ENCODE data around the gene FETUB. TPM values are rescaled to one million over a fixed set of nuclear protein-coding genes. Genes with fewer than 3 reads are reported as not detected.
"Not testable (repeated sequence)": the region's sequence is repeated elsewhere in the genome, so short reads cannot be mapped to it uniquely, and the experiment has no call there.

Gene FETUB
- total RNA-seq, 2 experiments from 2014 or later = not detected

GRCh38 chr3:186625600-186626042 is 14.6 kb upstream of the FETUB start:
- no peak for ATAC-seq
- no peak for DNase-seq
- Mint-ChIP-seq H3K4me3 (no peak overlapping the region), H3K27ac (no peak overlapping the region), H3K27me3 (ENCODE audit: low read depth) (peaks cover 23% of the 10 kb centered on the region), H3K9me3 (ENCODE audit: insufficient read depth) (no peaks in the 10 kb centered on the region), H3K36me3 (ENCODE audit: low read depth) (no peaks in the 10 kb centered on the region), H3K4me1 (ENCODE audit: low read depth) (no peaks in the 10 kb centered on the region)
- CTCF ChIA-PET = interaction anchor here (1.2 to 5.6 kb wide), 2 partner anchors 10 to 195 kb away, joined by 3 to 65 read pairs; no protein-coding TSS in a partner anchor
- POLR2A ChIA-PET = no interaction called here

- Mint-ChIP-seq H3K36me3 (ENCODE audit: low read depth) (no peaks in the 10 kb centered on the region), H3K27ac (no peak overlapping the region), H3K4me3 (no peak overlapping the region), H3K4me1 (ENCODE audit: low read depth) (no peaks in the 10 kb centered on the region), H3K9me3 (ENCODE audit: insufficient read depth) (no peaks in the 10 kb centered on the region), H3K27me3 (ENCODE audit: low read depth) (peaks cover 21% of the 10 kb centered on the region)
- ChIA-PET CTCF (interaction anchor here (5.6 kb wide), 1 partner anchor 11 kb away, joined by 65 read pairs; no protein-coding TSS in a partner anchor), POLR2A (no interaction called here)
- ATAC-seq (no peak), DNase-seq (no peak)
These were observed 13.8 kb upstream of the FETUB start for GRCh38 chr3:186626254-186626847.

GRCh38 chr3:186627852-186628414 is 12.3 kb upstream of the FETUB start:
- H3K27ac Mint-ChIP-seq = no peak overlapping the region
- POLR2A ChIA-PET = no interaction called here
- ATAC-seq (no peak), DNase-seq (no peak)
- CTCF ChIA-PET = no interaction called here
- no peaks in the 10 kb centered on the region for H3K36me3 Mint-ChIP-seq (ENCODE audit: low read depth)
- peaks cover 12% of the 10 kb centered on the region for H3K27me3 Mint-ChIP-seq (ENCODE audit: low read depth)
- no peaks in the 10 kb centered on the region for H3K9me3 Mint-ChIP-seq (ENCODE audit: insufficient read depth)
- H3K4me3 Mint-ChIP-seq = no peak overlapping the region
- H3K4me1 Mint-ChIP-seq (ENCODE audit: low read depth) = no peaks in the 10 kb centered on the region

GRCh38 chr3:186628756-186629155 is 11.4 kb upstream of the FETUB start:
- peaks cover 9% of the 10 kb centered on the region for H3K27me3 Mint-ChIP-seq (ENCODE audit: low read depth)
- no peaks in the 10 kb centered on the region for H3K4me1 Mint-ChIP-seq (ENCODE audit: low read depth)
- ATAC-seq = no peak
- H3K36me3 Mint-ChIP-seq (ENCODE audit: low read depth) = no peaks in the 10 kb centered on the region
- no peak overlapping the region for H3K4me3 Mint-ChIP-seq
- ChIA-PET CTCF (no interaction called here), POLR2A (no interaction called here)
- DNase-seq = no peak
- no peaks in the 10 kb centered on the region for H3K9me3 Mint-ChIP-seq (ENCODE audit: insufficient read depth)
- H3K27ac Mint-ChIP-seq = no peak overlapping the region

DNA sequence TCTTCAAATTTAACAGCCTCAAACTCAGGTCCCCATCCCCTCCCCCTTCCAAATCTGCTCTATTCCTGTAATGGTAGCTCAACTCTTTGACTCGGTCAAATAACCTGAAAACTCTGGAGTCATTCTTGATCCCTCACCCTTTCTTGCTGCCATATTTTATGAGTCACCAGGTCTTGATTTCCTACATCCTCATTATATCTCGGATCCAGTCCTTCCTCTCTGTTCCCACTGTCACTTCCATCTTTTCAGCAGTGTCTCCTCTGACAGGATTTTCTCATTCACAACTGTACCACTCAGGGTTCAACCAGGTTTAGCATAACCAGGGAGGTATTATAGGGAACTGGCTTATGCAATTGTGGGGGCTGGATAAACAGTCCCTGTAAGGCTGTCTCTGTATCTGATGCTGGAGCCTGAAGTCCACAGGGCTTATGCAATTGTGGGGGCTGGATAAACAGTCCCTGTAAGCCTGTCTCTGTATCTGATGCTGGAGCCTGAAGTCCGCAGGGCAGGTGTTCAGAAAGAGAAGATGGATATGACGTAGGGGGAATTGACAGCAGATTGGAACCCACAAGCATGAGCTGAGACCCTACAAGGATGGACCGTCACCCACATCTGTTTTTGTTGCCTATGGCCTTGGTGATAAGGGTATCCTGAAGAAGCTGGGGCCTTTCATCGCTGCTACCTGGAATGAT is 9.1 kb upstream of the FETUB start:
- Mint-ChIP-seq H3K9me3 (ENCODE audit: insufficient read depth) (no peaks in the 10 kb centered on the region), H3K4me3 (no peak overlapping the region), H3K27ac (no peak overlapping the region), H3K36me3 (ENCODE audit: low read depth) (no peaks in the 10 kb centered on the region), H3K27me3 (ENCODE audit: low read depth) (peaks cover 15% of the 10 kb centered on the region), H3K4me1 (ENCODE audit: low read depth) (no peaks in the 10 kb centered on the region)
- POLR2A ChIA-PET = interaction anchor here (0.7 kb wide), 1 partner anchor 60 kb away, joined by 3 read pairs; no protein-coding TSS in a partner anchor
- no peak for DNase-seq
- no peak for ATAC-seq
- CTCF ChIA-PET = interaction anchor here (0.7 to 3.1 kb wide), 3 partner anchors 14 to 190 kb away, joined by 3 to 15 read pairs (median 9); no protein-coding TSS in a partner anchor

DNA sequence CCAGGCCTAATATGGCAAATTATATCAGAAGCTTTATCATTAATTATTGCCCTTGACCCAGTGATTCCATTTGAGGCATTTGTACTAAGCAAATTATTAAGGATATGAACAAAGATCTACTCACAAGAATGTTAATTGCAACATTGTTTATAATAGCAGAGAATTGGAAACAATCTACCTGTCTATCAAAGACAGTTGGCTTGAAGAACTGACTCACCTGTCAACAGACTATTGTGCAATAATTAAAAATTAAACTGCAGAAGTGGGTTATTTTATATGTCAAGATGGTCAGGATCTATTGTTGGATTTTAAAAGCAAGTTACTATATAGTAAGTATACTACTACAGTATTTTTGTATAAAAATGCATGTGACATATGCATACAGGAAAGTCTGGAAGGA is 6.7 kb upstream of the FETUB start:
- Mint-ChIP-seq H3K27me3 (ENCODE audit: low read depth) (peaks cover 15% of the 10 kb centered on the region), H3K4me3 (no peak overlapping the region), H3K9me3 (ENCODE audit: insufficient read depth) (no peaks in the 10 kb centered on the region), H3K27ac (no peak overlapping the region), H3K36me3 (ENCODE audit: low read depth) (no peaks in the 10 kb centered on the region), H3K4me1 (ENCODE audit: low read depth) (no peaks in the 10 kb centered on the region)
- POLR2A ChIA-PET = no interaction called here
- CTCF ChIA-PET = interaction anchor here (1.2 to 6.4 kb wide), 2 partner anchors 10 to 18 kb away, joined by 3 to 26 read pairs; no protein-coding TSS in a partner anchor
- DNase-seq (no peak), ATAC-seq (no peak)

GRCh38 chr3:186634207-186634606 is 6.0 kb upstream of the FETUB start:
- H3K9me3 Mint-ChIP-seq (ENCODE audit: insufficient read depth); H3K4me3 Mint-ChIP-seq; H3K36me3 Mint-ChIP-seq (ENCODE audit: low read depth); H3K27ac Mint-ChIP-seq; DNase-seq; H3K4me1 Mint-ChIP-seq (ENCODE audit: low read depth); POLR2A ChIA-PET; ATAC-seq: not testable (repeated sequence)
- H3K27me3 Mint-ChIP-seq (ENCODE audit: low read depth) = peaks cover 16% of the 10 kb centered on the region
- CTCF ChIA-PET = interaction anchor here (6.4 kb wide), 1 partner anchor 18 kb away, joined by 26 read pairs; no protein-coding TSS in a partner anchor

DNA sequence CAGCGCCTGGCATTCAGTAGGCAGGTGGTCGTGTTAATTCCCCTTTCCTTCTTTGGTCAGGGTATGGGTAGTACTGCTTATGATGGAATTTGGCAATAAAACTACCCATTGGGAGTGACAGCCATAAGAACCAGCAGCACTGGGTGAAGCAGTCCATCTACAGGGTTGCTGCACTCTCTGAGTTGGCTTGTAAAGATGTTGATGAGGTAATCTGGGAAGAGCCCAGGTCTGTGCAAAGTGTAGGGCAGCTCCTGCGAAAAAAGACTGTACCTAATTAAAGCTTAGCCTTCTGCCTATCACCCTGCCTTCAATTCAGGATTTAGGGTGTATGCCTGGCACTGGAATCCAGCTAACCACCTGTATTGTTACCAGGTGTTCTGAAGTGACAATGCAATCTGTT is 4.7 kb upstream of the FETUB start:
- ATAC-seq (no peak), DNase-seq (no peak)
- CTCF ChIA-PET = interaction anchor here (6.4 kb wide), 1 partner anchor 20 kb away, joined by 26 read pairs; no protein-coding TSS in a partner anchor
- Mint-ChIP-seq H3K27me3 (ENCODE audit: low read depth) (peaks cover 15% of the 10 kb centered on the region), H3K27ac (no peak overlapping the region), H3K4me3 (no peak overlapping the region), H3K4me1 (ENCODE audit: low read depth) (no peaks in the 10 kb centered on the region), H3K9me3 (ENCODE audit: insufficient read depth) (no peaks in the 10 kb centered on the region), H3K36me3 (ENCODE audit: low read depth) (no peaks in the 10 kb centered on the region)
- POLR2A ChIA-PET = no interaction called here

GRCh38 chr3:186636536-186636935 is 3.7 kb upstream of the FETUB start:
- peaks cover 13% of the 10 kb centered on the region for H3K27me3 Mint-ChIP-seq (ENCODE audit: low read depth)
- no peak for DNase-seq
- no peaks in the 10 kb centered on the region for H3K4me1 Mint-ChIP-seq (ENCODE audit: low read depth)
- H3K9me3 Mint-ChIP-seq (ENCODE audit: insufficient read depth) = no peaks in the 10 kb centered on the region
- H3K4me3 Mint-ChIP-seq = no peak overlapping the region
- no peak overlapping the region for H3K27ac Mint-ChIP-seq
- no peak for ATAC-seq
- CTCF ChIA-PET = interaction anchor here (6.4 kb wide), 1 partner anchor 21 kb away, joined by 26 read pairs; no protein-coding TSS in a partner anchor
- POLR2A ChIA-PET = no interaction called here
- H3K36me3 Mint-ChIP-seq (ENCODE audit: low read depth) = no peaks in the 10 kb centered on the region

GRCh38 chr3:186637686-186638085 is 2.5 kb upstream of the FETUB start:
- no peak for DNase-seq
- ATAC-seq = no peak
- Mint-ChIP-seq H3K9me3 (ENCODE audit: insufficient read depth) (no peaks in the 10 kb centered on the region), H3K27me3 (ENCODE audit: low read depth) (peaks cover 13% of the 10 kb centered on the region), H3K4me3 (no peak overlapping the region), H3K36me3 (ENCODE audit: low read depth) (no peaks in the 10 kb centered on the region), H3K27ac (no peak overlapping the region), H3K4me1 (ENCODE audit: low read depth) (peaks cover 6% of the 10 kb centered on the region)
- CTCF ChIA-PET = interaction anchor here (6.4 kb wide), 1 partner anchor 22 kb away, joined by 26 read pairs; no protein-coding TSS in a partner anchor
- POLR2A ChIA-PET = no interaction called here

- H3K9me3 Mint-ChIP-seq (ENCODE audit: insufficient read depth) = no peaks in the 10 kb centered on the region
- peaks cover 11% of the 10 kb centered on the region for H3K4me1 Mint-ChIP-seq (ENCODE audit: low read depth)
- ChIA-PET CTCF (interaction anchor here (6.4 kb wide), 1 partner anchor 22 kb away, joined by 26 read pairs; no protein-coding TSS in a partner anchor), POLR2A (no interaction called here)
- H3K27ac Mint-ChIP-seq = no peak overlapping the region
- no peak for ATAC-seq
- DNase-seq = no peak
- H3K36me3 Mint-ChIP-seq (ENCODE audit: low read depth) = no peaks in the 10 kb centered on the region
- peaks cover 13% of the 10 kb centered on the region for H3K27me3 Mint-ChIP-seq (ENCODE audit: low read depth)
- H3K4me3 Mint-ChIP-seq = no peak overlapping the region
These were observed 1.9 kb upstream of the FETUB start for GRCh38 chr3:186638259-186638658.

- no peak for ATAC-seq
- no peak overlapping the region for H3K4me3 Mint-ChIP-seq
- peaks cover 15% of the 10 kb centered on the region for H3K4me1 Mint-ChIP-seq (ENCODE audit: low read depth)
- POLR2A ChIA-PET = no interaction called here
- CTCF ChIA-PET = interaction anchor here (6.3 kb wide), 1 partner anchor 25 kb away, joined by 45 read pairs; no protein-coding TSS in a partner anchor
- no peak for DNase-seq
- peaks cover 7% of the 10 kb centered on the region for H3K27me3 Mint-ChIP-seq (ENCODE audit: low read depth)
- no peaks in the 10 kb centered on the region for H3K36me3 Mint-ChIP-seq (ENCODE audit: low read depth)
- no peaks in the 10 kb centered on the region for H3K9me3 Mint-ChIP-seq (ENCODE audit: insufficient read depth)
- H3K27ac Mint-ChIP-seq = no peak overlapping the region
These were observed 247 bp downstream of the FETUB start for GRCh38 chr3:186640473-186640818.

All from activated CD8-positive, alpha-beta T cell treated with anti-CD3 and anti-CD28 coated beads, Interleukin-2, amount 10 ng/mL, durations not matched to agents 7 days and 5 days (primary cell).